Right lobe of liver (tissue), 4 donors: Measurements from ENCODE around the gene SMIM23.

Experiments used
- POLR2A ChIP-seq: fragments of 450-650 bp; IDR thresholded peaks from one replicate; pipeline ENCODE4 v1.6.1; 2017; ENCODE audit warnings: antibody characterized with exemption, mild to moderate bottlenecking
- TF ChIP-seq, protein P1 (sequence below), 4 donors: fragments of 200-600 bp in 3 of 4; fragments of 450-650 bp in 1 of 4; IDR thresholded peaks; one replicate each; pipeline versions ENCODE4 v1.5.1 to v1.8.0; 2016 to 2022; ENCODE audit warnings: antibody characterized with exemption in 4 of 4, mild to moderate bottlenecking in 2 of 4
- donor health status: DM: no; HTN: no; CAD: no.
- donor health status: DM: no; HTN: no; CAD: no.
- donor health status: DM: no; HTN: yes; CAD: no.

DNA sequence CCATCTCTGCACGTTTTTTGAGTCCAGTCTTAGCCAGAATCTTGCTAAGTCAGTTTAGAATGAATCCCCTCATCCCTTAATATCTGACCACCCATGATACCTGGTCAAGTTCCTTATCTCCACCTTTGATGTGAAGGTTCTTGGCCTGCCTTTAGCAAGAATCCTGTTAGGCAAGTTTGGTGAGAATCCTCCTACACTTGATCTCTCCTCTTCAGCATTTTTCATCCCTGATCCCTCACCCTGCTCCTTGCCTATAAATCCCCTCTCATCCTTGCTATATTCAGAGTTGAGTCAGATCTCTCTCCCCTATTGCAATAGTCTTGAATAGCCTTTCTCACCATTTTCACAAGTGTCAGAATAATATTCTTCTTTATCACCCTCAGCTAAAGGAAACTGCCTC, 31.0 kb downstream of the SMIM23 start:
- TF ChIP-seq, protein P1, sequence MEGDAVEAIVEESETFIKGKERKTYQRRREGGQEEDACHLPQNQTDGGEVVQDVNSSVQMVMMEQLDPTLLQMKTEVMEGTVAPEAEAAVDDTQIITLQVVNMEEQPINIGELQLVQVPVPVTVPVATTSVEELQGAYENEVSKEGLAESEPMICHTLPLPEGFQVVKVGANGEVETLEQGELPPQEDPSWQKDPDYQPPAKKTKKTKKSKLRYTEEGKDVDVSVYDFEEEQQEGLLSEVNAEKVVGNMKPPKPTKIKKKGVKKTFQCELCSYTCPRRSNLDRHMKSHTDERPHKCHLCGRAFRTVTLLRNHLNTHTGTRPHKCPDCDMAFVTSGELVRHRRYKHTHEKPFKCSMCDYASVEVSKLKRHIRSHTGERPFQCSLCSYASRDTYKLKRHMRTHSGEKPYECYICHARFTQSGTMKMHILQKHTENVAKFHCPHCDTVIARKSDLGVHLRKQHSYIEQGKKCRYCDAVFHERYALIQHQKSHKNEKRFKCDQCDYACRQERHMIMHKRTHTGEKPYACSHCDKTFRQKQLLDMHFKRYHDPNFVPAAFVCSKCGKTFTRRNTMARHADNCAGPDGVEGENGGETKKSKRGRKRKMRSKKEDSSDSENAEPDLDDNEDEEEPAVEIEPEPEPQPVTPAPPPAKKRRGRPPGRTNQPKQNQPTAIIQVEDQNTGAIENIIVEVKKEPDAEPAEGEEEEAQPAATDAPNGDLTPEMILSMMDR (IDR thresholded peaks at IDR 0.05): no peak
- TF ChIP-seq POLR2A: no peak
